HG03108 (cell line): ENCODE measurements around the gene ZMIZ1.

ENCODE experiments used
- ATAC-seq: cut with Tn5 transposase; IDR thresholded peaks from one replicate; pipeline ENCODE4 v1.9.1; 2021; ENCODE audit warnings: moderate library complexity; ENCODE audit not compliant: unreplicated experiment

Gene ZMIZ1

DNA sequence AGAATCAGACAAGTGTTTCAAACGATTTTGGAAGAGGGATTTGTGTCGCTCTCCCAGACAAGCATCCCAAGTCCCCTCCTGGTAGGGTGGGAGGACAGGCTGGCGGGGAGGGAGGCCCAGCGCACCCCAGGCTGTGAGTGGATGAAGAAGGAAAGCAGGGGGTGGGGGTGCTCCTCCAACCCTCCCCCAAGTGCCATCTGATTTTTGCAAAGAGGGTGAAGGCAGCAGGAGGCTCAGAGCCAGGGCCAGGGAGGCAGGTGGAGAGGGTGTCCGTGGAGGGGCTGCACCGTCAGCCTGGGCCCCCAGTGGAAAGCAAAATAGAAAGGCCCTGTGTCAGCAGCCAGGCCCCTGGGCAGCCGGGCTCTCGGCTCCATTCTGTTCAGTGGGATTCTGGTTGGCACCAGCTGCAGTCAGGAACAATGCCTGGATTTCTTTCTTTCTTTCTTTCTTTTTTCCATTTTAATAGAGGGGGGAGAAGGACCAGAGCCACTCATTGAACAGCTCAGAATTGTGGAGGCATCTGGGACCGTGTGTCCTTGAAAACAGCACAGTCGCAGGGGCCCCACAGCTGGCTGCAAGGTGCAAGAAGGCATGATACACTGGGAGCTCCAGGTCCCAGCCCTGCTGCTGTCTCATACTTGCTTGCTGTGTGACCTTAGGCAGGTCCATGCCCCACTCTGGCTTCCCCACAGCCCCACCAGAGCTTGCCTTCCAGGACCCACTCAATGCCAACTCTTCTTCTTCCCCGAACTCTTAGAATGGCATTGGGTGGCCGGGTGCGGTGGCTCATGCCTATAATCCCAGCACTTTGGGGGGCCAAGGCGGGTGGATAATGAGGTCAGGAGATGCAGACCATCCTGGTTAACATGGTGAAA, 7.1 kb upstream of the ZMIZ1 start:
- ATAC-seq = no peak

DNA sequence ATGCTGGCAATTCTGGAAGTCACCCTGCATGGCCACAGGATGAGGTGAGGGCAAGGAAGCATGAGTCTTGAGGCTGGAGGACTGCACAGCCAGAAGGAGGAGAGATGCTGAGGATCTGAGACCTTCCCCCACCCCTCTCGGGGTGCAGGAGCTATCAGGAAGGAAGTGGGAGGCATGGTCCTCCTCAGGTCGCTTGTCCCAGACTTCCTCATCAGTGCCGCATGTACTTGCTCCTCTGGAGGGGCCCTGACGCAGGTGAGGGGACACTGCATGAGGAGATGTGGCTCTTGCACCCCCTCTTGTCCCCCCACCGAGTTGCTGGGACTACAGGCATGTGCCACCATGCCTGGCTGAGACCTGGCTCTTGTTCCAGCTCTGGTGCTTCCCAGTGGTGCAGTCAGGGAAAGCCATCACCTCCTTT, 5.7 kb upstream of the ZMIZ1 start:
- no peak for ATAC-seq

DNA sequence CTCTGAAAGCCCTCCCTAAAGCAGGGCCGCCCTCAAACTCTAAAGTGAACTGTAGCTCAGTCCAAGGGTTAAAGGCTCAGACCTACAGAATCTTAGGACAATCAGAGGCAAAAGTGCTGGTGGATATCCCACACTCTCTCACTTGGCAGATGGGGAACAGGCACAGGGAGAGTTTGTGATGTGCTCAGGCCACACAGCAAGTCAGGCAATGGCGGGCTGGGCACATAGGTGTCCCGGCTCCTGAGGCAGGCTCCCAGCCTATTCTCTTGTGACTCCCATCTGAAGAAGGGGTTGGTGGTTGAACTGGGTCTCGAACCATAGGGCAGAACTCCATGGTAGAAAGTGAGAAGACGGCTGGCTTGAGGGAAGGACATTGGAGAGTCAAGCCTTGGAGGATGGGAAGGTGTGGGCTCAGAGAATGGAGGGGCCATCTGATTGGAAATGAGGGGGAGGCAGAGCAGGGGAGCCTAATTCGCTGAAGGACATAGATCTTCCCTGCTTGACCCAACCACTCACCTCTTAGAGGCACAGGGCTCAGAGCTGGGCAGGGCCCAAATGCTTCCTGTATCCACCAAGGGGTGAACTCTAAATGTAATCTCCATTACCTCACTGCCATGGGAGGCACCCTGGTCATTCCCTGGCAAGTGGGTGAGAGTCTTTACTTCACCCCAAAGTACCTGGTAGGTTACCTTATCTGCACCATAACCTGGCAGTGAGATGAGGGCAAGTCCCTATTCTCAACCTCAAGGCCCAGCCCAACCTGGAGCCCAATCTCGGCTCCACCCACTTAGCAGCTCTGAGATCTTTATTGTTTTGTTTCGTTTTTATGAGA, 4.9 kb upstream of the ZMIZ1 start:
- no peak for ATAC-seq

GRCh38 chr10:79065091-79065551, 3.6 kb upstream of the ZMIZ1 start:
- ATAC-seq = no peak

- ATAC-seq = no peak
Measured at GRCh38 chr10:79065853-79066252, 2.9 kb upstream of the ZMIZ1 start.

DNA sequence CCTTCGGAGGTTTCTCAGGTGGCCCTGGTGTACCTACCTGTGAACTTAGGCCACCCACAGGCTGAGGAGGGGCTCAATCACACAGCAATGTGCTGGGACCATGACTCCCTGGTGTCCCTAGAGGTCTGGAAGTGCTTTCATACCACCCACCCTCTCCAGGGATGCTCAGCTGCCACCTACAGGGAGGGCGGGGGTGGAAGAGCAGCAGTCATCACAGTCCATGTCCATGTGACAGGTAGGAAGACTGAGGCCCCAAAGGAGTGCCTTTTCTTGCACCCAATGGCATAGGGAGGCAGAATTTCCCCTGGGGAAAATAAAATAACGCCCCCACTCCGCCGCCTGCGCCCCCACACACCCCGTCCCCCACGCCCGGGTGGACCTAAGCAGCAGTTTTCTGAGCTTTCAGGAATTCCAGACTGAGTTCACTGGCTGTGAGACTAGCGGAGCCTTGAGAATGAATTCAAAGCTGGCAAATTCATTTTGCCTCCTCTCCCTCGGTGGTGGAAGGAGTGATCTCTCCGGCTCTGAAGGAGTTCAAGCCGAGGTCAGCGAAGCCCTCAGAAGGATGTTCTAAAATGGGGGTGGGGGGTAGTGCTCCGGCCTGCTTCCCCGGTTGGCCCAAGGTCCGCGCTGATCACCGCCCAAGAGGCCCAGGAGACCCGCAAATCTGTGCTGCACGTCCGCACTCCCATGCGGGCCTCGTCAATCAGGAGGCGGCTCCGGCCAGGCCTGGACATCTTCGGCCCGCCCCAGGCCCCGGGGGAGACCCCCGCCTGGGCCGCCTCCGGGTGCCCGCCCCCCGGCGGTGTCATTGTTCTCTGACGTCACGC, 2.1 kb upstream of the ZMIZ1 start:
- no peak for ATAC-seq

DNA sequence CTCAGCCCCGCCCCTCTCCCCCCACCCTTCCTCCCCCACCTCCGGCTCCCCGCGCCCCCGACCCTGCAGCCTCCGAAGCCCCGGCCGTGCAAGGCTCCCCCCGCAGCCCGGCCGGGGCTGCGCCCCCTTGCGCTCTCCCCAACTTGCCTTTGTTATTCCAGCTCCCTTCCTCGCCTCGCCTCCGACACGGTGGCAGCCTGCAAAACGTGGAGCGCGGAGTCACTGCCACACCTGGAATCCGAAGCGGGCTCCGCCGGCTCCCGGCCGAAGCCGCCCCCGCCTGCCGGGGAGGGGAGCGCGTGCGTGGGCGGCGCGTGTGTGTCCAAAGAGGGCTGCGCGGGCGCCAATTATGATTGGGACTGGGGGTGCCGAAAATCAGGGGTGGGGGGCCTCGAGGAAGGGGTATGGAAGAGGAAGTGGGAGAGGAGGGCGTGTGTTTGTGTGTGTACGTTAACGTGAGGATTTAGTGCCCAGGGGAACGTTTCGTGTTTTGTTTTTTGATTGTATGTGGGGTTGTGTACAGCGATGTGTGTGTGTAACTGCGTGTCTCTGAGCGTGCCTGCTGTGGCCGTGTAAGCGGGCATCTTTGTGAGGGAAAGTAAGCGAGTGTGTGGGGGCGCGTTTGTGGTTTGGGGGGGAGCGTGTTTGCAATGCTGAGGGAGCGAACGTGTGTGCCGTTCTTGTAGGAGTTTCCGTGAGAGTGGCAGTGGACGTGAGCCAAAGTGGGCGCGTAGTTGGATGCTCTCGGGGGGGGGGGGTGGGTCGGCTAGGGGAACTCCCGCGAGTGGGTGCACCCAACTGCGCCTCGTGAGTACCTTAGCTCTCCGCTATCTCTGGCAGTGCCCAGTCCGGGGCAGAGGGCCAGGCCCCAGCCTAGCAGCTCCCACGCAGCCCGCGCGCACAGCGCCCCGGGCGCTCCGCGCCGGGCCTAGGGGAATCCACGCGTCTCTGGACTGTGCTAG, 1.2 kb upstream of the ZMIZ1 start:
- ATAC-seq = no peak

GRCh38 chr10:79068203-79068561, 584 bp upstream of the ZMIZ1 start:
- no peak for ATAC-seq

DNA sequence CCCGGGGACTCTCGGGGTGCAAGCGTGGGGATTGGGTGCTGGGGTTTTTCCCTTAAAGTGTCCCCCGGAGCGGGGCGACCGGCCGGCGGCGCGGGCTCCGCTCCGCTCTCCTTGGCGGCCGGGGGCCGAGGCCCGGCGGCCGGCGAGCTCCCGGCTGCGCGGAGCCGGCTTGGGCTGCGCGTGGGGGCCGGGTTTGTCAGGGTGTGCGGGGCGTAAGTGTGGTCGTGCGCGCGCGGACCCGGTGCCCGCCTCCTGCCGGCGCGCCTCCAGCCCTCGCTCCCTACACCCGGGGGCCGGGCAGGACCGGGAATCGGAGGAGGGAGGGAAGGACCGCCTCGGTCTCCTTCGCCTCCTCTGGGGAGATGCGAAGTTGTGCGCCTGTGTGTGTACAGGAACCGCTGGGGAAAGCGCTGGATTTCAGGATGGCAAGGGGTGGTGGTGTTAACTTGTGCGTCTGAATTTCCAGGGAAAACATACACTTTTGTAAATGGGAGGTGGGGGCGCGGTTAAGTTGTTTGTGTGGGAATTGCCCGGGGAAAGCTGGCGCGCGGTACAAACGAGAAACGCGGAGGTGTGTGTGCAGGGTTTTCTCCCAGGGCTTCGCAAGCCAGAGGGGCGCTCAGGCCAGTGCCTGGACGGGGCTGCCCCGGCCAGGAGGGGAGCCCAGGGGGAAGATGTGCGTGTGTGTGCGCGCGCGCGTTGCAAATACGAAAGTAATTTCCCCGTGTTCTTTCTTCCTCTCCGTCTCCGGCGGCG, 737 bp downstream of the ZMIZ1 start:
- no peak for ATAC-seq

DNA sequence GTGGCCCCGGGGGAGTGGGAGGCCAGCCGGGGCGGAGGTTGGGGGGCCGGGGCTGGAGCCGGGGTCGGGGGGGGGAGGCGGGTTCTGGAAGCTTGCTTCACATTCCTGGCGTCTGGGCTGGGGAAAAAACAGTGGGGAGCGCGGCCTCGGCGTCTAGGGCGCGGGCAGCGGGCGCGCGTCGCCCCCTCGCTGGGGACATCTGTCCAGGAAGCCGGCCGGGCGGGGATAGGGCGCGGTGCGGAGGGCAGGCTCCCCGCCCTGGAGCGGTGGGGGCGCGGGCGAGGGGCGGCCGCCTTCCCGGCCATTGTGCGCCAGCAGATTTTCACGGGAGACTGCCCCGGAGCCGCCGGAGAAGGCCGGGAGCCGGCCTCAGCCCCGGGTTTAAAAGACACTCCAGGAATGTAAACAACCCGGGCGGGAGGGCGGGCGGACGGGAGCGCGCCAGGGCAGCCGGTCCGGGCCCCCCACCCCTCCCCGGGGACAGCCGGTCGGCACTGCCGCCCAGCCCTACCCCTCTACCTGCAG, 1.4 kb downstream of the ZMIZ1 start:
- no peak for ATAC-seq

DNA sequence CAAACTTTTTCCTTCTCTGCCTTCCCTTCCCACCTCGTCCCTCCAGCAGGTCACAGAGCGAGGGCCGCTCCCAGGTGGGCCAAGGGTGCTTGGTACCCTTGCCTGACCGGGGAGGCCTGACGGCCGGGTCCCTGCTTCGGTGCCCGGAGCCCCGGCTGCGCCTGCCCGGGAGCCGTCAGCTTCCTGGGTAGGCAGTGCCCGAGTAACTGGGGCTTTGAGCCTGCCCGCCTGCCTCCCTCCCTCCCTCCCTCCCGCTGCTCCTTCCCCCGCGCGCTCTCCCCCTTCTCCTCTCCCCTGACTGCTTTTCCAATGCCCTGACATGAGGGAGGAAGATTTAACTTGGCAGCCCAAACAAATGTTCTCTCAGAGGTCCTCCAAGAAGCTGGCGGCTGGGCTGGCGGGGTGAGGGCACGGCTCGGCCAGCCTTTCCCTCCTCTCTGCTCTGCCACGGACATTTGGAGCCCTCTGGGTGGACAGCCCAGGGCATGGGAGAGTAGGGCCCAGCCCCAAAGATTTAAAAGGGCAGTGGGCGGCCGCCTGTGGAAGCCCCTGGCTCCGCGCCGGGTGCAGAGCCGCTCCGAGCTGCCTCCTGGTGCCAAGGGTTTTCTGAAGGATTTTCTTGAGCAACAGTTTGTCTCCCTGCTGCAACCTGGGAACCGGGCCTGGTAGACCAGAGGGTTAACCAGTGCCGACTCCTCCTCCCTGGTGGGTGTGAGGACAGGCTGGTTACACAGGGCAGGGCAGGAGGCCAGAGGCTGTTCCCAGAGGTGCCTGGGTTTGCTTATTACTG, 2.0 kb downstream of the ZMIZ1 start:
- ATAC-seq = no peak

- ATAC-seq = no peak
Measured at GRCh38 chr10:79071396-79071923, 2.7 kb downstream of the ZMIZ1 start.

- ATAC-seq = no peak
Measured at GRCh38 chr10:79072041-79072441, 3.3 kb downstream of the ZMIZ1 start.

- ATAC-seq = no peak
Measured at GRCh38 chr10:79072994-79073645, 4.4 kb downstream of the ZMIZ1 start.

DNA sequence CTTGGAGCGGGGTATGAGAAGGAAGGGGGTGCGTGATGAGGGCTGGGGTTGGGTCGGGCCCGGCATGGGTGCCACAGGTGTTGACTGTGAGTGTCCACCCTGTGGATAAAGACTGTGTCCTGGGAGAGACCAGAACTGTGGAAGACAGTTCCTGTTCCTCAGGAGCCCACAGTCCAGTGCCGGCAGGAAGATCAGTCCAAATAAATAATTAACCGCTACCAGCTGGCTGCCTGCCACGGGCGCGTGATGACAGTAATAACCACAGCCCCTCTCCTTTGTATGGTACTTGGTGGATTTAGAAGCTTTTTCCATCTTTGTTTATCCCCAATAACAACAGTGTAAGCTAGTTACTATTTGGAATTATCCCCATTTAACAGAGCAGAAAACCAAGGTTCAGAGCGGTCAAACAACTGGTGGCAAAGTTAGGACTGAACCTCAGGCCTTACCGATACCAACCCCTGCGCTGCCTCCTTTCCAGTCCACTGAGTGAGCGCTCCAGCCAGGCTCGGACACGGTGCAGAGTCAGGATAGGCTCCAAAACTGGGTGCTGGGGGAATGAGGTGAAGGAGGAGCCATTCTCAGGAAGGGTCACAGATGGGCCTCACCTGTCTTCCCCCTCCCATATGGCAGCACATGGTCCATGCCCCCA, 5.1 kb downstream of the ZMIZ1 start:
- ATAC-seq = no peak

DNA sequence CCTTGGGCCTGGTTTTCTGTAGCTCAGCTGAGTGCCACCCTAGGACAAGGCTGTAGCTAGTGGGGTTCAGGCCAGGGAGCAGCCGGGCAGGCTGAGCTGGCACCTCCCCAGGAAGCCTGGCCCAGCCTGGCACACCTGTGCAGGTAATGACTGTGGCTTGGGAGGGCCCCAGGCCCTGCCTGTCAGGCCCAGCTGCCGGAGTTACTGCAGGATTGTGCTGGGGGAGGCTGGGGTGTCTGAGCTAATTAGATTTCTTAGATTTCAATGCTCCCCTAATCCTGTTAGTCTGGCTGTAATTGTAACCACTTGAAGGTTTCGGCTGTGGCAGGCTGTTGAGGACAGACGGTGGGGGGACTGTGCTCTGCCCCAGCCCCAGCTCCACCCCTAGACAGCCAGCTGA, 6.0 kb downstream of the ZMIZ1 start:
- no peak for ATAC-seq

- no peak for ATAC-seq
Measured at GRCh38 chr10:79075418-79075817, 6.7 kb downstream of the ZMIZ1 start.
